ENCODE measurements around the gene SWAP70. TPM values are rescaled to one million over a fixed set of nuclear protein-coding genes. Genes with fewer than 3 reads are reported as not detected.

The SWAP70 gene
- total RNA-seq, 1 experiment from 2014 or later, result 18.6 TPM

GRCh38 chr11:9796854-9797253 lies 133.0 kb downstream of the SWAP70 start:
- CTCF ChIA-PET, result no interaction called here

GRCh38 chr11:9797300-9797699 lies 133.4 kb downstream of the SWAP70 start:
- no peak overlapping the region for H3K4me3 ChIP-seq
- H3K4me1 ChIP-seq (replicated peaks; ENCODE audit: insufficient read depth), result peaks cover 10% of the 10 kb centered on the region
- H3K36me3 ChIP-seq (ENCODE audit: low read depth), result no peaks in the 10 kb centered on the region
- no peaks in the 10 kb centered on the region for H3K27me3 ChIP-seq (ENCODE audit: insufficient read depth, low read depth)
- intact Hi-C loops (cut with micrococcal nuclease; ENCODE audit: unreplicated experiment), result no loop called here
- H3F3A ChIP-seq (ENCODE audit: insufficient read depth, low read depth), result no peaks in the 10 kb centered on the region
- no TSS peak for BruUV-seq (replicated peaks)
- H3K9me3 ChIP-seq (ENCODE audit: insufficient read depth, low read depth), result no peaks in the 10 kb centered on the region
- no peak for DNase-seq
- H4K20me1 ChIP-seq (ENCODE audit: insufficient read depth), result no peaks in the 10 kb centered on the region
- no peak overlapping the region for H3K27ac ChIP-seq
- no peak overlapping the region for H3K4me2 ChIP-seq
- no peaks in the 10 kb centered on the region for H3K79me2 ChIP-seq (ENCODE audit: low read depth)
- POLR2A ChIA-PET (ENCODE audit: unreplicated experiment), result no interaction called here
- TF ChIP-seq EZH2 (IDR thresholded peaks at IDR 0.05; ENCODE audit: low read depth) (no peak), CTCF (conservative IDR thresholded peaks at IDR 0.05) (no peak)
- CTCF ChIA-PET, result no interaction called here
- H3K9me2 ChIP-seq (ENCODE audit: insufficient read depth), result no peaks in the 10 kb centered on the region
- no peak overlapping the region for H2AFZ ChIP-seq

More at GRCh38 chr11:9796854-9797253, 133.0 kb downstream of the SWAP70 start:
- no peak overlapping the region for H2AFZ ChIP-seq
- no peaks in the 10 kb centered on the region for H3K79me2 ChIP-seq (ENCODE audit: low read depth)
- DNase-seq, result no peak
- POLR2A ChIA-PET (ENCODE audit: unreplicated experiment), result interaction anchor here (0.5 kb wide), 1 partner anchor 215 kb away, joined by 3 read pairs; no protein-coding TSS in a partner anchor
- H3K4me2 ChIP-seq, result no peak overlapping the region
- no peaks in the 10 kb centered on the region for H3K27me3 ChIP-seq (ENCODE audit: insufficient read depth, low read depth)
- intact Hi-C loops (cut with micrococcal nuclease; ENCODE audit: unreplicated experiment), result no loop called here
- H3K4me1 ChIP-seq (replicated peaks; ENCODE audit: insufficient read depth), result peaks cover 5% of the 10 kb centered on the region; the same call in 1 of the 2 replicates
- no peaks in the 10 kb centered on the region for H3F3A ChIP-seq (ENCODE audit: insufficient read depth, low read depth)
- H3K4me3 ChIP-seq, result no peak overlapping the region
- H3K9me2 ChIP-seq (ENCODE audit: insufficient read depth), result no peaks in the 10 kb centered on the region
- no peak for TF ChIP-seq EZH2 (IDR thresholded peaks at IDR 0.05; ENCODE audit: low read depth)
- TF ChIP-seq CTCF (conservative IDR thresholded peaks at IDR 0.05), result no peak
- BruUV-seq (replicated peaks), result no TSS peak
- H3K27ac ChIP-seq, result no peak overlapping the region
- no peaks in the 10 kb centered on the region for H3K36me3 ChIP-seq (ENCODE audit: low read depth)
- no peaks in the 10 kb centered on the region for H3K9me3 ChIP-seq (ENCODE audit: insufficient read depth, low read depth)
- no peaks in the 10 kb centered on the region for H4K20me1 ChIP-seq (ENCODE audit: insufficient read depth)

- TF ChIP-seq EZH2 (IDR thresholded peaks at IDR 0.05; ENCODE audit: low read depth), result no peak
- TF ChIP-seq CTCF (conservative IDR thresholded peaks at IDR 0.05), result no peak
Observed at GRCh38 chr11:9799886-9800285, 136.0 kb downstream of the SWAP70 start.

More at GRCh38 chr11:9799886-9800285, 136.0 kb downstream of the SWAP70 start:
- Histone ChIP-seq H4K20me1 (ENCODE audit: insufficient read depth) (no peaks in the 10 kb centered on the region), H3K4me1 (replicated peaks; ENCODE audit: insufficient read depth) (peaks cover 24% of the 10 kb centered on the region), H3K4me3 (no peak overlapping the region), H2AFZ (no peak overlapping the region), H3K9me2 (ENCODE audit: insufficient read depth) (no peaks in the 10 kb centered on the region), H3K27ac (no peak overlapping the region), H3K27me3 (ENCODE audit: insufficient read depth, low read depth) (no peaks in the 10 kb centered on the region), H3K79me2 (ENCODE audit: low read depth) (no peaks in the 10 kb centered on the region), H3K4me2 (no peak overlapping the region), H3F3A (ENCODE audit: insufficient read depth, low read depth) (no peaks in the 10 kb centered on the region), H3K36me3 (ENCODE audit: low read depth) (no peaks in the 10 kb centered on the region), H3K9me3 (ENCODE audit: insufficient read depth, low read depth) (no peaks in the 10 kb centered on the region)
- ChIA-PET POLR2A (ENCODE audit: unreplicated experiment) (no interaction called here), CTCF (no interaction called here)
- no peak for DNase-seq
- intact Hi-C loops (cut with micrococcal nuclease; ENCODE audit: unreplicated experiment), result no loop called here
- no TSS peak for BruUV-seq (replicated peaks)

Measured in PC-9 (cell line).